Placental pericyte (primary cell): ENCODE data around the gene ZNF479. TPM values are rescaled to one million over a fixed set of nuclear protein-coding genes. Genes with fewer than 3 reads are reported as not detected.

ENCODE experiments used
- total RNA-seq: library from RNA; depleted of rRNA; stranded (reverse); fragments of >200 nt; gene quantifications from 2 replicates; pipeline ENCODE4 v1.2.3, GENCODE V29; 2012

The ZNF479 gene
- total RNA-seq, result not detected in 2 replicates

GRCh38 chr7:57132336-57132735 is at the start of gene ZNF479:
ZNF479 (minus strand) TSS chr7:57132436; CDS start chr7:57132324, 112 bp downstream.

